ENCODE results near the gene FEN1.

The FEN1 gene

DNA sequence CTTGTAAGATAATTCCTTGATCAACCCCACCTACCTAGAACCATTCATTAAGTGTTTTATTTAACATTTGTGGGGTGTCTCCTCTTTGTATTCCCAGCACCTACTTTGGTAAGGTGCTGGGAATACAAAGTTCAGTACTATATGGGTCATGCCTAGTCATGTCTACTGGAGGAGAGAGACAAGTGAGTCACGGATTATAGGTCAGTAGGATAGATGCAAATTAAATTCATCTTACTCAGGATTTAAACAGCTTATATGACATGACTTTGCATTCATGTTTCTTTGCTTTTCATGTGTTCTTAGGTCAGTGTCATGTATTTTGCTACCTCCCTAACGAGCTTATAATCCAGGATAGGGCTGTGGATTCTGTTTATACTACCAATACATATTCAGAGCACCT is 27.5 kb downstream of the FEN1 start:
- DNase-seq (ENCODE audit: low spot score), result no peak

DNA sequence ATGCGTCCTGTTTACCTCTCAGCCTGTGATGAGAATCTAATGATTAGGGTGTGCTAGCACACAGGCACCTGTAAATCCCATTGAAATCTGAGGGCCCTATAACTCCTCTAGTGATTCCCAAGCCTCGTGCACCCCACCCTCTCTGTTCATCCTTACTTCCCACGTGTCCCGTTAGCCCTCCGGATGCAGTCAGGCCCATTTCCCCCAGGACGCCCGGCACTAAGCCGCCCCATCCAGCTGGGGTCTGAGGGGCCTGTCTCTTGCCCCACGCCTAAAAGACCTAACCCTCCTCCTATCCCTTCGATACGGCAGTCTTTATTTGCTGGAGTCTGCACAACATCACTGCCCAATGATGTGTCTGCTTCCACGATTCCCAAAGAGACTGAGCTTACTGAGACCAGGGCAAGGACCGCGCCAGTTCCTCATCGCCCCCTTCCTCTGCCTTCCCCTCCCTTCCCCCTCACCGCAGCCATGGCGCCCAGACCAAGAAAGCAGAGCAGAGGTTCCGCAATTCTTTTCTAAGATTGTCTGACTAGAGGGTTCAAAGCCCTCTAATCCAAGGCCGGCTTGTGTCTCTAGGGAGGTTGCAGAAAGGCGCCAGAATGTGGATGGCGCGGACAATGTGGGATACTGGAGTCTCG is 34.3 kb downstream of the FEN1 start:
- no peak for DNase-seq (ENCODE audit: low spot score)

DNA sequence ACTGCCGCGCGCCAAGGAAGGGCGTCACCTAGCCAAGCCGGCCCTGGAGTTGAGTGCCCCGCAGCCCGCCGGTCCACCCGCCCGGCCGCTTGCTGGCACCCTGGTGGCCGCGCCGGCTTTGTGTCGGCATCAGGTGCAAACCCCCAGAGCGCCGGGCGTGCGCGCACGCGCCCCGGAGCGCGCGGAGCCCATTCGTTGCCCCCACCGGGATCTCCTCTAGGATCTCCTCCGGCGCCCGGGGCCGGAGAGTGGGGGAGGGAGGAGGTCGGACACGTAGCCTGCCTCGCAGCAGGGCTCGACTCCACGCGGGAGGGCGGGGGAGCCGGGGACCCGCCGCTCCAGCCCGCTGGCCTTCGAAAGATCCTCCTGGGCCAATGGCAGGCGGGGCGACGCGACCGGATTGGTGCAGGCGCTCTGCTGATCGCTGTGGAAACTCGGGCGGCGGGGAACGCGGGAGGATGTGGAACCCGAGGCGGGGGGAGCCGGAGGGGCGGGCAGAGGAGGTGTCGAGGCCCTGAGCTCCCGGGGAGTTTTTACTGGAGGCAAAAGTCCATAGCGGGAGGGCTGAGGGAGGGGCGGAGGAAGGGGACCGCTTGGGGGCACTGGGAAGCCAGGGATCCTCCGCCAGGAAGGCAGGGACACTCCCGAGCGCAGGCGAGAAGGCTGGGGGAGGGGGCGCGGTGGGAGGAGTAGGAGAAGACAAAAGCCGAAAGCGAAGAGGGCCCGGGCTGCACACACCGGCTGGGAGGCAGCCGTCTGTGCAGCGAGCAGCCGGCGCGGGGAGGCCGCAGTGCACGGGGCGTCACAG is 35.1 kb downstream of the FEN1 start, which contains the start of gene FADS2:
TSS of gene FADS2 (plus strand) at position 730 of the 808 bp plus-strand sequence. CDS start 91 bp downstream, outside the sequence.
- no peak for DNase-seq (ENCODE audit: low spot score)

DNA sequence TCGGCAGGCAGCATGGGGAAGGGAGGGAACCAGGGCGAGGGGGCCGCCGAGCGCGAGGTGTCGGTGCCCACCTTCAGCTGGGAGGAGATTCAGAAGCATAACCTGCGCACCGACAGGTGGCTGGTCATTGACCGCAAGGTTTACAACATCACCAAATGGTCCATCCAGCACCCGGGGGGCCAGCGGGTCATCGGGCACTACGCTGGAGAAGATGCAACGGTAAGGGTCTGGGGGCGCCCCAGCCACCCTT is 35.6 kb downstream of the FEN1 start:
- no peak for DNase-seq (ENCODE audit: low spot score)

DNA sequence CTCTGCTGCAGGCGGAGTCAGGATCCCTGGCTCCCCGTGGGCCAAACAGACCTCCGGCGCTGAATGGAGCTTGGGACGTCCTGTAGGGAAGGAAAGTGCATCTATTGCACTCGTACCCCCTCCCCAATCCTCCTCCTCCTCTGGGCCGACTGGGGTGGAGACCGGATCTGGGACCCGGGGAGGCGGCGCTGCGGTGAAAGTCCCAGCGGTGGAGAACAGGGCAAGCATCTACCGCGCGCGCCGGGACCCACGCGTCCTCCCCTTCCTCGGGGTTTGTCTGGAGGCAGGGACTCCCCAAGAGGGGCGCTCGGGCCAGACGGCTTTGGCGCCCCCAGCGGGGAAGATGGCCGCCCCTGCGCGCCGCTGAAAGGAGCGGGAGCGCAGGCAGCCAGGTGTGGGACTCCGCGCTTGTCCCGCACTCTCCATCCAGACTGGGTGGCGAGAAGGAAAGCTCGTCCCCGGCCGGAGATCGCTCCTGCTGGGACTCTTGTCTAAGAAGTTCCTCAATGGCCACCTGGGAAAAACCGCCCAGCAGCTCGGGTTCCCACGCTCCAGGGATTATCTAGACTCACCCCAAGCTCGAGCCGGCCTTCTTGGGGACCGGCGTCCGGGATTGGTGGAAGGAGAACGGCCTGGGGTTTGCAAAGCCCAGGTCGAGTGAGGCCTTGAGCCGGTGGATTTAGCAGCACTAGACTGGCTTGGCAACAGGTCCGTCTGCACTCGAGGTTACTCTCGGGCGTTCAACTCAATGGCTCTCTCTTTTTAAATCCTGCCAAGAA is 36.1 kb downstream of the FEN1 start:
- DNase-seq (ENCODE audit: low spot score), result no peak

DNA sequence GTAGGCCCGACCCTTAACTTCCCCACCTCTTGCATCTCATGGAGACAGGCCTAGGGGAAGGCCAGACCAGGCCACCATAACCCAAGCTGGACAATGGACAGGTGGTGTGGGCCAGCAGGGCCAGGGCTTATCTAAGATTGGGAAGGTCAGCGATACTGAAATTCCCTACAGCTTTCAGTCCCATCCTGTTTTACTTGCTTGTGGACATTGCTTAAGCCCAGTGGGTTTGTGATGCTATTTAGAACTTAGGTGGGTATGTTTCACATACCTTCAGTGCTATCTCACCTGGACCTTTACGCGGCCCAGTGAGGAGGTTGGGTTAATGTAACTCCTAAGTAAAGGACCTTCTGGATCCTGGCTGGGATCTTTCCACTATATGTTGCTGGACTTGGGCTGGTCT is 37.1 kb downstream of the FEN1 start:
- no peak for DNase-seq (ENCODE audit: low spot score)

DNA sequence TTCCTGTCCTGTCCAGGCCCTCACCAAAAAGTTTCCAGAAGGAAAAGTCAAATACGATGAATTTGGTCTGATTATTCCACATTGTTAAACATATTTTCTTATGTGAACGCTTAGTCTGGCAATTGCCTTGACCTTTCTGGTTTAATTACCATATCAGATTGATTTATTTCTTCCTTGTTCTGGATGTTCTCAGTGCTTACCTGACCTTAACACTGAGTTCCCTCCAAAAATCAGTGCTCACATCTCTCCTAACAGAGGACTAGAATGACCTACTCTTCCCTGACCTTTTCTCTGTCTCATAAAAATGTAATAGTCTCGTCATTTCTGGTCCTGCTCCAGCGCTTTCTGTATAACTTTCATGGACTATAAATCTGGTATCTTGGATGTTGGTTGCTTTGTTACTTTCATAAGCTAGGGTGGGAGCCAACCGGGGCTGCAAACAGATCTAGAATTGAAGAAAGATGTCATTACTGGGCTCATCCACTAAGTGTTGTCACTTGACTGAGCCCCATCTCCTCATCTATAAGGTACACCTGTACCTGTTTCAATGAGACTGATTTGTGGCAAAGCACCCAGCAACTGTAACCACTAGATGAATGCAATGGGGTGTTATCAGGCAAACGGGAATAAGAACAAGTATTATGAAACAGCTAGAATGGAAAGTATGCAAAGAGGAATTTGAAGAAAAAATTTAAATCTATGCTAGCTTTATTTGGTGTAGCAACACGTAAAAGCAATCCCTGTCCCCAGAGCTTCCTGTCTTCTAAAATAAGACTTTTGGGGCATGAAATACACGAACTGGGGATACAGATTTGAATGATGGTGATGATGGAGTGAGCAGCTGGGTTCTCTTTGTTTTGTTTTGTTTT is 37.8 kb downstream of the FEN1 start:
- no peak for DNase-seq (ENCODE audit: low spot score)

DNA sequence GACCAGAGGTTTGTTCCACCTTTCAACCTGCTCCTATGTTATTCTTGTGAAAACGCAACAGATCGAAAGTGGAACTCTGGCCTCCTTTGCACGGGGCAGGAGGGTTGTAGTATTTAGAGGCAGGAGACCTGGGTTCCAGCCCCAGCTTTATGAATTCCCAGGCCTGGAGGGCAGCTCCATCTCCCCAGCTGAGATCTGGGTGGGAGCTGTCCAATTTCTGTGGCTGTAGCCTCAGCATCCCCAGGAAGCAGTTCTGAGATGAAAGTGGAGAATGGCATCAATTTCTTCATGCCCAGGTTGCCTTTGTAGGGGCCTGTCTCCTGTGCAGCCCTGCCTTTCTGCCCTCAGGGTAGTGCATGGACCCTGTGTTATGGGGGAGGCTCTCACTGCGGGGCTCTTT is 39.5 kb downstream of the FEN1 start:
- DNase-seq (ENCODE audit: low spot score), result no peak

DNA sequence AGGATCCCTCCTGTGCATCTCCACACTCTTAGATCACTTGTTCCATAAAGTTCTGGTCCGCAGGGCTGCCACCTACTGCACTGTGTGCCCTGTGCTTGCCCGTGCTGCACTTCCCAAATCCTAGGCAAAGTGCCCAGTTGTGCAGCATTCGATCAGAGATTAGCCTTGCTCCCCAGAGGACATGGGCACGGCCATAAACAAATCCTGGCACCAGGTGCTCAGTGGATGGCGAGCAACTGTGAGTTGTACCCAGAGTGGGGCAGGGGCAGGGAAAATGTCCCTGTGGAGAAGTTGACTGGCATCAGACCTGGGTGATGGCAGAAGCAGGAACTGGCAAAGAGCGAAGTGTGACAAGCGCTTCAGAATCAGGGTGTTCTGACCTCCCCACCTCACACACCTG is 40.0 kb downstream of the FEN1 start:
- no peak for DNase-seq (ENCODE audit: low spot score)

DNA sequence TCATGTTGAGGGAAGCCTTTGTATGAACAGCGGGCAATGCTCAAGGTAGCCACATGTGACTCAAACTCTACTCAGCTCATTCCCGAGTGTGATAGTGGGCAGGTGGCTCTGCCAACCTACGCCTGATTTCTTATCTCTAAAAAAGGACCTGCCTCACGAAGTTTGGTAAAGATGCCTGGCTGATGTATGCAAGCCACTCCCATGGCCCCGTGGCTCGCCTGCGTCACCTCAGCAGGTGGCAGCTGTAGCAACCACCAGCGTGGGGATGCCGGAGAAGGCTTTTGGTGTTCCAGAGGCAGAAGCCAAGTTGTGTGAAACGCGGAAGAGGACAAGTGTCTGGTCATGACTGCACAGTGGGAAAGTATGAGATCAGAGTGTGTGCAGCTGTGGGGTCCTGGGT is 40.8 kb downstream of the FEN1 start:
- no peak for DNase-seq (ENCODE audit: low spot score)

DNA sequence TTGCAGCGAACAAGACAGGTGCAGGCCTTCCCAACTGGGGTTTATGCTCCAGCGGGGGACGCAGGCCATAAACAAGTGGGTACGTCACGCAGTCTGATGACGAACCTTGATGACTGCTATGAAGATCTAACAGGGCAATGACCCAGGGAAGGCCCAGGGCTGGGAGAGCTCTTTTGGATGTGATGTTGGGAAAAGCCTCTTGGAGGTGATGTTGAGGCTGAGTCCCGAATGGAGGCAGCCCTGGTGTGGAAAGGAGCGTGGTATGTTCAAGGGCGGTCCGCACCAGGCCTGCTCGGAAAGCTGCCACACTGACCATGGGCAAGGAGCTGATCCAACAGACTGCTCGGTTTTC is 41.2 kb downstream of the FEN1 start:
- no peak for DNase-seq (ENCODE audit: low spot score)

DNA sequence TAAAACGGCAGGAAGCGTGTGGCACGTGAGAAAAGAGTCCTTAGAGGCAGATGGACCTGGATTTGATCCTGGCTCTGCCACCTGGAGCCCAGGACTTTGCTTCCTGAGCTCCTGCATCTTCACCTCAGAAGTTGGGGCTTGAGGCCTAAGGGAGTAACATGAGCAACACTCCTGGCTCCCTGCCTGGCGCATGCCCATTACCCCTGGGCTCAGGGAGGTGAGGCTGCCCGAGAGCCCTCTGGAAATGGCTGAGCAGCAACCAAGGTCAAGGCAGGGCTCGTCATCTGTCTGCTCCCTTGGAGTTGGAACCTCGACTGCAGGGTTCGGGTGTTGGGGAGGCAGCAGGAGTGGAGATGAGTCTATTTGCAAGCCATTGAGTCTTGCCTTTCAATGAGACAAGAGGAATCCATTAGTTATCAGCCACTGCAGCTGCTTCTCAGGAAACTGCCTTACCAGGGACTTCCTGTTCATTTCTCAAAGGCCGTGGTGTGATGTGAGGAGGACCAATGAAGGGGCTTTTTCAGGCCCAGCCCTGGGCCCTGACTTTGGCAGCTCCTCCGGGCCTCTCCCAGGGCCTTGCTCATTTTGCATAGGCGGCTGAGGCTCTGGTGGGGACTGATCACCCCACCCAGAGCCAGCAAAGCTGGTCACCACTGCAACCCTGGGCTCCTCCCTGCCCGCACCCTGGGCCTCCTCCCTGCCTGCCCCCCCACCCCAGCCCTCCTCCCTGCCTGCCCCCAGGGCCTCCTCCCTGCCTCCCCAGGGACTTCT is 41.8 kb downstream of the FEN1 start:
- peak; percentile 89 for DNase-seq (ENCODE audit: low spot score)

DNA sequence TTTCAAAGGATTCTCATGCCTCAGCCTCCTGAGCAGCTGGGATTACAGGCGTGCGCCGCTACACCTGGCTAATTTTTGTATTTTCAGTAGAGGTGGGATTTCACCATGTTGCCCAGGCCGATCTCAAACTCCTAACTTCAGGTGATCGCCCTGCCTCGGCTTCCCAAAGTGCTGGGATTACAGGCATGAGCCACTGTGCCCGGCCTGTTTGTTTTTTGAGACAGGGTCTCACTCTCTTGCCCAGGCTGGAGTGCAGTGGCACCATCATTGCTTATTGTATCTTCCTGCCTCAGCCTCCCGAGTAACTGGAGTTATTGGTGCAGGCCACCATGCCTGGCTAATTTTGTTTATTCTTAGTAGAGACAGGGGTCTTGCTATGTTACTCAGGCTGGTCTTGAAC is 43.5 kb downstream of the FEN1 start:
- DNase-seq (ENCODE audit: low spot score), result no peak

DNA sequence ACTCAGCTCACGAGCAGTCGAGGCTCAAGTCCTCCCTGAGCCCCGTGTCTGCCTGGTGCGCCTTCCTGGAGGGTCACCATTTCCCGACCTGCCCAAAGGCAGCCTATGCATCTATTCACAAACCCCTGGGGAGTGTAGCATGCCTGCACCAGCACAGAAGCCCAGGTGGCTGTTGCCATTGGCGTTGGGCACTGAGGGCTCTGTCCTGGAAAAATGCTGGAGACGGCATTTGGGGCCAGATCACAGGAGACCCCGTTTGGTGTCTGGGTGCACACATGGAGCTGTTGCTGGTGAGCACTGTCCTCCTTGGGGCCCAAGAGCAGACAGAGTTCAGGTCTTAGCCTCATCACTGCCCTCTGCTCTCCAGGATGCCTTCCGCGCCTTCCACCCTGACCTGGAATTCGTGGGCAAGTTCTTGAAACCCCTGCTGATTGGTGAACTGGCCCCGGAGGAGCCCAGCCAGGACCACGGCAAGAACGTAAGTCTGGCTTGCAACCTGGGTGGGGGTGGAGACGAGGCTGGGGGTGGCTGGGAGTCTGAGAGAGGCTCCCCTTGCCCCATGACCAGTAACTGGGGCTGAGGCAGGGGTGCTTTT is 44.8 kb downstream of the FEN1 start:
- DNase-seq (ENCODE audit: low spot score), result no peak

DNA sequence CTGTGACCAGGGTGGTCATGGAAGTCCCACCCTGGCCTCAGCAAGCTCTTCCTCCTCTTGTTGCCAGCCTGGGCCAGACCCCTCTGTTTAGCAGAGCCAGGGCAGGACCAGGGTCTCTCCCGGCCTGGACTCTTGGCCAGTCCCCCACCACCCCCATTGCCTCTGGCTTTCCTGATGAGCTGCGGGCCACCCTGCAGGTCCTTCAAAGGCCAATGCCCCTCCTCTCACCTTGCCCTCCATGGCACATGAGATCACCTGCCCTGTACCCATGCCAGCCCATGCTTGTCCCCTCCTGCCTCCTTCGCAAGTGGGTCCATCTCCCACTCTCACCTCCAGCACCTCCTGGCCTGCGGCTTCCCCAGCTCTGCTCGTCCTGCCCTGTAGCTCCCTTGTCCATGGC is 45.8 kb downstream of the FEN1 start:
- DNase-seq (ENCODE audit: low spot score), result no peak

DNA sequence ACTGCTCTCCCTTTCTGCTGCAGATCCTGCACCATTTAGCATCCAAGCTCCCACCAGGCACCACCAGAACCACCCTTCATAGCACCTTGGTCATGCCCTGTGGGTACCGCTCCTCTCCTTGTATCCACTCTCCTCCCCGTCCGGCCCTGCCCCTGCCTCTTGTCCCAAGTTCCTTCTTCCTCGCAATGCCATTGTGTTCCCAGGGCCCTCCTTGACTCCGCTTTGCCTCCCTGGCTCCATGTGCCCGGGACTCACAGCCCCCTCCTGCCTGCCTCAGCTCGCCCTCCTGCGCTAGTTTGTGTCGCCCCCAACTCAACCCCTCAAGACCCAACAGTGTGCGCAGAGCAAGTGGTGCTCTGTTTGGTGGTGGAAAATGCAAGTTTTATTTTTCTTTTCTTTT is 46.2 kb downstream of the FEN1 start:
- no peak for DNase-seq (ENCODE audit: low spot score)

DNA sequence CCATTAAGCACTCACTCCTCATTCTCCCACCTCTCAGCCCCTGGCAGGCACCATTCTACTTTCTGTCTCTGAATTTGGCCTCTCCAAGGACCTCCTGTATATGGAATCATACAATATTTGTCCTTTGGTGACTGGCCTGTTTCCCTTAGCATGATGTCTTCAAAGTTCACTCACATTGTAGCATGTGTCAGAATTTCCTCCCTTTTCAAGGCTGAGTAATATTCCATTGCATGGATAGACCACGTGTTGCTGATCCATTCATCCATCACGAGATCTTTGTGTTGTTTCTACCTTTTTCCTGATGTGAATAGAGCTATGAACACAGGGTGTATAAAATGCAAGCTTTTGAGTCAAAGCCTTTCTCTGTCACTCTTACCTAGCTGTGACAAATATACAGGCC is 47.0 kb downstream of the FEN1 start:
- DNase-seq (ENCODE audit: low spot score), result no peak

DNA sequence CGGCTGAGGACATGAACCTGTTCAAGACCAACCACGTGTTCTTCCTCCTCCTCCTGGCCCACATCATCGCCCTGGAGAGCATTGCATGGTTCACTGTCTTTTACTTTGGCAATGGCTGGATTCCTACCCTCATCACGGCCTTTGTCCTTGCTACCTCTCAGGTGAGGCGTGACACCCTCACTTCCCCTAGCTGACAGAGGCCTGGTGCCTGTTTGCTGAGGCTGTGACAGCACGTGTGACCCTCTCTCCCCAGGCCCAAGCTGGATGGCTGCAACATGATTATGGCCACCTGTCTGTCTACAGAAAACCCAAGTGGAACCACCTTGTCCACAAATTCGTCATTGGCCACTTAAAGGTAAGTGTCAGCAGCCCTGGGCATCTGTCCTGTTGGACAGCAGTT is 47.7 kb downstream of the FEN1 start:
- DNase-seq (ENCODE audit: low spot score), result no peak

DNA sequence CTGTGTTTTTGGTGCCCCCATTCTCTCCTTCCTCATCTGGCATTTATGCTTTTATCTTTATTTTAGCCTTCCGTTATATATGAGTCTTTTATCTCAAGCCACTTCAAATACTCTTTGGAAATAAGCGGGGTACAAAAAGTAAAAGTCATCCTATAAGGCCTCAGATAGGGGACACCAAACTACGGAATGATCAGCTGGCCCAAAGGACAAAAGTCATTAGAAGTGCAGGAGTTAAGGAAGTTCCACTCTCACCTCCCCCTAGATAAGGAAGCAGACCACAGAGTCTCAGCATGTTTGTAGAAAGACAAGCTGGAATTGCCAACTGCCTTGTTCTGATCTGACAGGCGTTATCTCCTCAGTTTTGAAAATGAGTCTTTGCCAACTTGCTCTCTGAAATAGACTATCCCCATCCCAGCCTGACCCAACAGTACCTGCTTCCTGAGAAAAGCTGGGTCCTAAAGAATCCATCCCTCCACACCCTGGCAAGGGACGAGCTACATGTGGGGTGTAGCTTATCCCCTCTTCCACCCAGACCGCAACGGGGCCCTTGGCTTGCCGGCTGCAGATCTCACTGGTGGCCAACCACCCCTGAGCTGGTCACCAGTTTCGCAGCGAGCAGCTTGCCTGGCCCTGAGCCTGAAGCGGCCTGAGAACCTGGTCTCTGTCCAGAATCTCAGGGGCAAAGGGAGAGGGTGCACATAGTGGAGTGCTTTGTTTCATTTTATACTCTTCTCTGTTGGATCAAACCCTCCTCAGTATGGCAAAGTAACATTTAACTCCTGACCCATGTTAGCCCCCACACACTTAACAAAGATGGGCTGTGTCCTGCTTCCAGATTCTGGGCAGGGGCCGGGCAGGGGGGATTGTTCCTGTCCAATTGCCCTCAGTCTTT is 49.2 kb downstream of the FEN1 start:
- DNase-seq (ENCODE audit: low spot score), result no peak

DNA sequence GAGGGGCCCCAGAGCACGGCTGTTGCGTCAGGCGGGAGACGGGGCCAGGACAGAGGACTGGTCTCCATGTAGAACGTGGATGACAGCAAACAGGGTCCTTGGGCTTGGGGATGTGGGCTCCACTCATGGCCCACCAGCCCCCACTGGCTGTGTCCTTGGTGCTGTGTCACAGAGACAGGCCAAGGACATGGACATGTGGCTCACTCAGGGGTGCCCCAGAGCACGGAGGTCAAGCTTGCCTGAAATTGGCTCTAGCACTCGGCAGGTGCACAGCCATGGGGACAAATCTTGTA is 49.8 kb downstream of the FEN1 start:
- DNase-seq (ENCODE audit: low spot score), result no peak

Measured in NAMALWA (cell line).